Left renal cortex interstitium (tissue), 4 donors: ENCODE data around the gene CCDC12. TPM values are rescaled to one million over a fixed set of nuclear protein-coding genes. Genes with fewer than 3 reads are reported as not detected.

ENCODE experiments used
- DNase-seq, 4 donors: peaks; one replicate each; pipeline ENCODE4 v3.0.0-alpha.2; 2013; ENCODE audit warnings: low read depth in 4 of 4, low spot score in 2 of 4, missing footprints in 1 of 4
- polyA plus RNA-seq, 4 donors: library from polyadenylated mRNA; unstranded; fragments of 120-200 nt; gene quantifications; one replicate each; pipeline ENCODE4 v1.2.1, GENCODE V29; 2013; ENCODE audit not compliant: insufficient read length in 4 of 4

The CCDC12 gene
- polyA plus RNA-seq, 4 donors = 52.4 to 67.5 (median 57.7) TPM

DNA sequence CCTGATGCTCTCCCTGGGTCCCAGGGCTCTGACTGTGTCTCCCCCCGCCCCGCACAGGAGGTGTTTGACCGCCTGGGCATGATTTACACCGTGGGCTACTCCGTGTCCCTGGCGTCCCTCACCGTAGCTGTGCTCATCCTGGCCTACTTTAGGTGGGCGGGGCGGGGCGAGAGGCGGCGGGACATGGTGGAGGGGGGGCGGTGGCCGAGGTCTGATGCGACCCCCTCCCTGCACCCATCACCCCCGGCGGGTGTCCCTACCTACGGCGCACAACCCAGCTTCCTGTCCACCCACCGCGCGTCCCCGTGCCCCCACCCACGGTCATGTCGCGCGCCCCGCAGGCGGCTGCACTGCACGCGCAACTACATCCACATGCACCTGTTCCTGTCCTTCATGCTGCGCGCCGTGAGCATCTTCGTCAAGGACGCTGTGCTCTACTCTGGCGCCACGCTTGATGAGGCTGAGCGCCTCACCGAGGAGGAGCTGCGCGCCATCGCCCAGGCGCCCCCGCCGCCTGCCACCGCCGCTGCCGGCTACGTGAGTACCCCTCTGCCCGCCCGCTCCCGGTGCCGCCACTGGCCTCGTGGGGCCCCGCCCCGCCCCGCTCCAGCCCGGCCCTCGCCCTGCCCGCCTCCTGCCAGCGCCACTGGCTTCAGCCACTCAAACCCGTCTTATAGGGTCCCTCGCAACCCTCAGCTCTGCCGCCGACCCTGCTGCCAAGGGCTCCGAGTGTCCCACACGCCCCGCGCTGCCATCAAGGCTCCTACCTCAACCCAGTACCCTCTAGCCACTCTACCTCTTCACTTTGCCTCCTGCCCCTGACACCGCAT is 78.0 kb downstream of the CCDC12 start:
- DNase-seq = no peak

DNA sequence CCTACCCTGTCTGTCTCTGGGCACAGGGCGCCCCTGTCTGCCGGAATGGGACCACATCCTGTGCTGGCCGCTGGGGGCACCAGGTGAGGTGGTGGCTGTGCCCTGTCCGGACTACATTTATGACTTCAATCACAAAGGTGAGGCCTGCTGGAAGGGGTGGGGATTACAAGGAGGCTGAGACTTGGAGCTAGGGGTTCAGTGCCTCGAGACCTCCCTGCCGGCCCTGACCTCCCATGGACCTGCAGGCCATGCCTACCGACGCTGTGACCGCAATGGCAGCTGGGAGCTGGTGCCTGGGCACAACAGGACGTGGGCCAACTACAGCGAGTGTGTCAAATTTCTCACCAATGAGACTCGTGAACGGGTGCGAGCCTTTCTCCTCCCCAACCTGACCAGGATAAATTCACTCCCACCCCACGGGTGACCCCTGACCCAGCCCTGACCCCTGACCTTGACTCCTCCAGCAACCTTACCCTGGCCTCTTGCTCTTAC is 78.7 kb downstream of the CCDC12 start:
- no peak for DNase-seq

DNA sequence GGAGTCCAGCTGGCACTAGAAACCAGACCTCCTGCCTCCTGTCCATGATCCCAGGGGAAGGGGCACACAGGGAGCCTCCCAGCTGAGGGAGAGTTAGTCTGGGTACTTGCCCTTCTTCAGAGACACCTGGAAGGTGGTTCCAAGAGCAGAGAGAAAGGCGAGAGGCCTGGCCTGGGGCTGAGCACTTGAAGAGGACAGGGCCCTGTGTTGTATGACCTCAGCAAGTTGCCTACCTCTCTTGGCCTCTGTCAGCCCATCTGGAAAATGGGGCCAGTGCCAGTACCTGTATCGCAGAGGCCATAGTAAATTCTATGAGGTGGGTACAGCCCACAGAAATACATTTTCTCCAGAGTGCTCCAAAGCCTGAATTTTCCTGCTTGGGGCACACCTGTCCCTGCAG is 79.5 kb downstream of the CCDC12 start:
- DNase-seq = no peak

DNA sequence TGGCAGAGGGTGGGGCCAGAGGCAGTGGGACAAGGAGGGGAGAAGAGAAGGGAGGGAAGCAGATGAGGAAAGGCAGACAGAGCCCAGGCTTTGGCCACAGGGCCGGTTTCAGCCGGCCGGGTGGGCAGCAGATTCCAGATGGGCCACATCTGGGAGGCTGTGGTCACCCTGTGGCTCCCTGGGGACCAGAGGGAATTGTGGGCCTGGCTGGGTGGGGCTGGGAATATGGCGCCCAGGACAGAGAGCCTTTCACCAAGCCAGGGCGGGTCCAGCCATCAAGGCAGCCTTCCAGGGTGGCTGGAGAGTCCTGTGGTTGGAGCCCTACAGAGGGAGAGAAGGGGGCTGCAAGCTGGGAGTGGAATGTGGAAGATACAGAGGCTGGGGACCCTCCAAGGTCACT is 80.2 kb downstream of the CCDC12 start:
- DNase-seq = no peak

DNA sequence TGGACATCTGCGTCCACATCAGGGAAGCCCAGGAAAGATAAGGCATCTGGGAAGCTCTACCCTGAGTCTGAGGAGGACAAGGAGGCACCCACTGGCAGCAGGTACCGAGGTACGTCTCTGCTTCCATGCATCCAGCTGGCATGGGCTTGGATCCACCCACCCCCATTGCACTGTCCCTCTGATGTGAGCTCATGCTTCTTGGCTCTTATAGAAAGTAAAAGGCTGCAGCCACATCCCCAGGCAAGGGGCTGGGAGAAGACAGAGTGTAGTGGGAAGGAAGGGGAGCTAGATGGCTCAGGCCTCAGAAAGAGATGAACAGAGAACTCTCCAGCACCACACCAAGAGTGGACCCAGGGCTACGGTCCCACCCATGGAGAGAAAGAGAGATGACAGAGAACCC is 80.8 kb downstream of the CCDC12 start:
- no peak for DNase-seq

DNA sequence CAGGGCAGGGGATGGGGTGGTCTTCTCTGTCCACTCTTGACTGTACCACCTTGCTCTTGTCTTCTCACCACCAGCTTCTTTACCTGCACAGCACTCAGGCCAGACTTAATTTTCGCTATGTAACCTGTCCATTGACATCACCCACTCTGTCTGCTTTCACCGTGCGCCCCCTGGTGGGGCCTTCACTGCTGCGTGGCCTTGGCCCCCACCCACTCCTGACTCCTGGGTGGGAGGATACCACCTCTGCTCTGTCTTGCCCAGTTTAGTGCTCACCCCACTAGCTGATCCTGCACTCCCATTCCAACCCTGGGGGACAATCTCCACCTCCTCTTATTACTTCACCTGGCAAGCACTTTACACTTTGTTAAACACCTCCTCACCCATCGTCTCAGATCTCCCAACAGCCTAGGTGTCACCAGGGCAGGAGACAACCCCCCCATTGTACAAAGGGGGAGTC is 81.3 kb downstream of the CCDC12 start:
- no peak for DNase-seq

DNA sequence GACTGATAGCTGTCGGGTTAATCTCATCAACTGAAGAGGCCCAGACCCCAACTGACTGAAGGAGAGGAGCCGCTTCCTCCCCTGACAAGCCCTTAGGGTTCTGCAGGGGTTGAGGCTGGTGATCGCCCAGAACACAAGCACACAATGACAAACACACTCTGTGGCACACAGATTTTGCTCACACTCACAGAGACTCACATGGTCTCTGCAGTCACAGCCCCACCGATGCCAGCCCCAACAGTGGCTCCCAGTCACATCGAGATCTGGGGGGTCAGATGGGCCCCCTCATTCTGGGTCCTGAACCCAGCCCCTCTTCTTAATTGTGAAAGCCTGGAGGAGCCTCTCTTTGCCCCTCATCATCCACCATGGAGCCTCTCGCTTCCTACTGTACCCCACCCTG is 82.3 kb downstream of the CCDC12 start:
- DNase-seq = no peak

DNA sequence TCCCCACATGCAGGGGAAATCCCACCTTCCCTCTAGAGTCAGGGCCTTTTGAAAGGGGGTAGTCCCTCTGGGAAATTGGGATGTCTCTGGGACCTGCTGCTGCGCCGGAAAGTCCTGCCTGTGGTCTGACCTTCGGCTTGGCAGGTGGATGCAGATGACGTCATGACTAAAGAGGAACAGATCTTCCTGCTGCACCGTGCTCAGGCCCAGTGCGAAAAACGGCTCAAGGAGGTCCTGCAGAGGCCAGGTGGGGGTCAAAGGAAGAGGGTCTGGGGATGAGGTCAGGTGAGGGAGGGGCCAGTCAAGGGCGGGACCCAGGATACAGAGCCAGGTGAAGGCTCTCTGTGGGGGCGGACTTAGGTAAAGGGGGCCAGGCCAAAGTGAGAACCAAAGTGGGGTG is 82.8 kb downstream of the CCDC12 start:
- DNase-seq = no peak

DNA sequence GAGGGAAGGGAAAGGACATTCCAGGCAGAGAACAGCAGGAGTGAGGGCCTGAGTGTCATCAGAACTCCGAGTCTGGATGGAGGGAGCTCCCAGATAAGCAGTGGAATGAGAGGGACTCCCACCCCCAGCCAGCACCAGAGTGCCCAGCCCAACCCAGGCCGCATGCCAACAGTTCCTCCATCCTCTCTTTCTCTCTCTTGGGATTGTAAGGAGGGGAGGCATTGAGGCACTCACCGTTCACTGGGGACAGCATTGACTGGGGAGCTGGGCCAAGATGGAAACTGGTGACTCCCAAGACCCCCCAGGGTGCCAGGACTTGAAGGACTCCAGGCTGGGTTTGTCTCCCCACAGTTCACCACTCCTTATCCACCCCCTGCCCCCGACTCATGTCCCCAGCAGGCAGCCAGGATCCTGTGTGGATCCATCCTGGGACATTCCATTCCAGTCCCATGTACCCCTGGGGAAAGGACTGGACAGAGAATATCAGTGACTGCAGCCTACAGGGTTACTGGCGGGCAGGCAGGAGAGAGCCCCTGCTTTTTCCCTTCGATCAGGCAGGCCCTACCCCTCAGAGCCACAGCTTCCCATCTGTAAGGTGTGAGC is 83.3 kb downstream of the CCDC12 start:
- DNase-seq = no peak

DNA sequence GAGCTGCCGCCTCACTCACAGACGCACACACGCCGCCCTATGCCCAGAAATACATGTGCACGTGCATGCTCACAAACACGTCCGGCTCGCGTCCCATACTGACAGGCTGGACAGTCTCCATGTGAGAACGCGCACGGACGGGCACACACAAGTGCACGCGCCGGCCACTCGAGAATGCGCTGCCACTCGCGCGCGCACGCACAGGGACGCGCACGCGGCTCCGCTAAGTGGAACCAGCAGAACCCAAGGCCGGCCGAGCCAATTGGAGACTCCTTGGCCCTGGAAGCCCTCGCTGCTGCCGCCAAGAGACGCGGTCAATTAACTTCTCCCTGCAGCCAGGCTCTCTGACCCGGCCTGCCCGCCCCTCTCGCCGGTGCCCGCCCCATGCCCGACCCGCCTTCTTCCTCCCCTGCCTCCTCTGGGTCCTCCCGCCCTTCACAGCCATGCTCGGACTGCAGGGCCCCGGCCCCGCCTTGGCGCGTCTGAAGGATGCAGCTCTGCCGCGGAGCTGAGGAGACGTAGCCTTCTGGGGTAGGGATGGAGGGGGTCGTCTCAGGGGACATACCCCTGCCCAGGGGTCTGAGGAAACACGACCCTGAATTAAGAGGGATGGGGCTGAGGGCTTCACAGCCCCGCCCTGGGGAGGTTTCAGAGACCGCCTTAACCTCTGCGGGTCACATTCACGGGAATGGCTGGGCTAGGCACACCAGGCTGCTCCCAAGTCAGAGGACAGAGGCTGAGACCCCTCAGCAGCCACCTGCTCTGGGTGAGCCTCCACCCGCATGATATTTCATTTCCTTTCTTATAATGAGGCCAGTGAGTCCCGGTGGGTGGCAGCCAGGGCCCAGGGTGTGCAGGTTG is 84.0 kb downstream of the CCDC12 start:
- DNase-seq = no peak

DNA sequence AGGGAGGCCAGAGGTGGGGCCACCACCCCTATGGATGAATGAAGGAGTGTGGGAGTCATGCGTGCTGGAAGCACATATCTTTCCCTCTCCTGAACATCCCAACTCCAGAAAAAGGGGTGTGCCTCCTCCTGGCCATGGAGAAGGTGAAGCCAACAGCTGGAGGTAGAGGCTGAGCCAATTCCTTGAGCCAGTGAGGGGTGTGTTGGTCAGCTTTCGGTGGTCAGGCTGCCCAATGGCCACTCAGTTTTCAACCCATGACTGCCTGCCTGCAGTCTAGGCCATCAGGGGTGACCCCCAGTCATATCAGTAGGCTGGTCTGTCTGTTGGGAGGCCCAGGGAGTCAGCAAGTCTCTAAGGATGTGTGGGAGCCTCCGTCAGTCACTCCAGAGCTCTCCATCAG is 85.4 kb downstream of the CCDC12 start:
- DNase-seq = no peak

DNA sequence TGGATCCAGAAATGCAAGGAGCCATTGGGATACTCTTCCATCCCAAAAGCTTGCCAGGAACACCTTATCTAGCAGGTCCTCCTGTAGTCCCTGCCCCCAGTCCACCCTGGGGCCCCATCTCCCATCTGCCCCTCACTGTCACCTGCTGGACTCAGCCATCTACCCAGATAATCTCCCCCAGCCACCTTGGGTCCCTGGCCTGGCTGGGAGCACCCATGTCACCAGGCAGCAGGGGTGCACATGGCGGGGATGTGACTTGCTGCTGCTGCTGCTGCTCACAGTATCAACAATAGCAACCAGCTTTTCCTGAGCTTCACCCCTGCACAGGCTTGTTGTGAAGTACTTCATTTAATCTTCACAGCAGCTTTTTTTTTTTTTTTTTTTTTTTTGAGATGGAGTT is 86.4 kb downstream of the CCDC12 start:
- DNase-seq = no peak

DNA sequence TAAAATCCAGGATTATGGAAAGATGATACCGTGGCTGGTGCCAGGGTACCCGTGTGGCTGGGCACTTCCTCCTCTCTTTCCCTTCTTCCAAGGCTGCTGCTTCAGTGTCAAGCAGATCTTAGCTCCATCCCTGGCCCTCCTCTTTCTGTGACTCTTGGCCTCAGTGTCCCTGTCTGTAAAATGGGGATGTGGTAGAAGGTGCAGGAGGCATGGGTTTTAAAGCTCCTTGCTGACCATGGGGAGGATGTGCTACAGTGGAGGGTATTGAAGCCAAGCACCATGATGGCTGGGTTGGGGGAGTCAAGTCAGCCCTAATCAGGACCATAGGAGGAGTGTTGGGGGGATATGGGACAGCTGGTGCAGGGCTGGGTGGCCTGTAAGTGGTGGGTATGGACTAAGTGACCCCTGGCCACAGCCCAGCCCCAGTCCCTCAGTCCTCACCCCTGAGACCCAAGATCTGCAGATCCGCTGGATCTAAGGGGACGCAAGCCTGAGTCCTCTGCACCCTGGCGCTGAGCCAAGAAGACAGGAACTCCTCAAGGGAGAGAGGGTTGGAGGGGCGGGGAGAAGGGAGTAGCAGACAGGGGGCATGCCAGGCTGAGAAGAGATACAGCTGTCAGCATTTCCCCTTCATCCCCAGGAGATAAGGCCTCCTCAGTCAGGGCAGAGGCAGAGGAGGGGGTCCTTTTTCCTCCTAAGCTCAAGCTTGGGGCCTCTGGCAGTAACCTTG is 87.0 kb downstream of the CCDC12 start:
- DNase-seq = no peak

DNA sequence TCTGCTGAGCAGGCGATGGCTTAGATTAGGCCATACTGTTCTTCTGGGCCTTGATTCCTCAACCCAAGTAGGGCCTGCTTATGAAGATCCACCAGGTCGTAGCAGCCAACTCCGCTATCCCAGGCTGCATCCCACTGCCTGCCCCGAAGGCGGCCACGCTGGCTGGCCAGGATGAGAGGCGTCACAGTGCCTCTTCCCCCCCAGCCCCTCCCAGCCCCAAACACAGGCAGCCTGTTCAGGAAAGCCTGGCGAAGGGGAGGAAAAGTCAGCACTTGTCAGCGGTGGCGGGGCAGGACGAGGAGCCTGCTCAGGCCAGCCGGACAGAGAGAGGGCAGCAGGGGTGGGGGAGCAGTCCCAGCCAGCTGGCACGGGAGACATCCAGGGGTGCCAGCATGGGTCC is 87.8 kb downstream of the CCDC12 start:
- no peak for DNase-seq

DNA sequence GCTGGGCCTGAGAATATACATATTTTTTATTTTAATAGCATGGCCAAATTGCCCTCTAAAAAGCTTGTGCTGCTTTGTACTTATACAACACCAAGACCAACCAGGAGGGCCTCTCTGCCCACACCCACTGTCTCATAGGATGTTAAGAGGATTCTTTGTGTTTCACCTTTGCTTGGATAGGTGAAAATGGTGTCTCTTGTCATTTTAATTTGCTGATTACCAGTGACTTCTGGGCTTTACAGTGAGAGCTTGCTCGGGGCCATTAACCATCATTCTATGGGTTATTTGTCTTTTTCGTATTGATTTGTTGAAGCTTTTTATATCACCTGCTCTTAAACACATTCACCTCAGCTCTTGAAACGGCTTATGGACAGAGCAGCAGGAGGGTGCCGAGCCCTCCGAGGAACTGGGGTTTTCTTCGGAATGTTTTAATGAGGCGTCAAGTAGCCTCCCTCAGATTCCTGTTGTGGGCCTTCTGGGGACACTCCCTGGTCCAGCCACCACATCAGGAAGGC is 88.5 kb downstream of the CCDC12 start:
- no peak for DNase-seq

DNA sequence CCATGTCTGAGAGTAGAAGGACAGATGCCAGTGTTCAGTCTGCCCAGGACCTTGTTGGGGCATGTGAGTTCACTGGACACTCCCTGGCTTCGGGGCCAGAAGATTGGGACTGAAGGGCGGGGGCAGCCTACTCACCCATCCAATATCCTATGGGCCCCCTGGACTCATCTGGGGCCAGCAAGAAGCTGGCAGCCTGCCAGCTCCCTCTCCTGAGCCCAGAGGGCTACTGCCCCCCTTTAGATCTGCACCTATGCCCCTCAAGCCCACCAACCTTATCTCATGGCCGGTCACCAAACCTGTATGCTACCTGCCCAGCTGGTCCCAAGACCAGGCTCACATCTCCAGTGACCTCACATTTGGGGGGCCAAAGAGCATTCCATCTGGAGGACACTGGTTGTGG is 90.9 kb downstream of the CCDC12 start:
- DNase-seq = no peak

DNA sequence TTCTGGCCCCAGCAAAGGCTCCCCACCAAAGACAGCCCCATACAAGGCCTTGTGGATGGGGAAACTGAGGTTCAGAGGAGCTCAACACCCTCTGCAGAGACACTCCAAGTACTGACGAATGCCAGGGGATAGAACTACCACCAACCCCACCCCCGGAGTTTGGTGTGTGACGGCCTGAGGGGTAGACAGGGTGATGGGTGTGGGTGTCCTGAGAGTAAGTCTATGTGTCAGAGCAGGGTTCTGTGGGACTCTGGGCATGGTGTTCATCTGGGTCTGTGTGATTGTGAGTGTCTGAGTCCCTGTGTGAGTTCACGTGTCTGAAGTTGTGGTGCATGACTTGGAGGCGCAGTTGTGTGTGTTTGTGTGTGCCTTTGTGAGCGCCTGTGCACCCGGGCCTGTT is 91.6 kb downstream of the CCDC12 start:
- DNase-seq = no peak

DNA sequence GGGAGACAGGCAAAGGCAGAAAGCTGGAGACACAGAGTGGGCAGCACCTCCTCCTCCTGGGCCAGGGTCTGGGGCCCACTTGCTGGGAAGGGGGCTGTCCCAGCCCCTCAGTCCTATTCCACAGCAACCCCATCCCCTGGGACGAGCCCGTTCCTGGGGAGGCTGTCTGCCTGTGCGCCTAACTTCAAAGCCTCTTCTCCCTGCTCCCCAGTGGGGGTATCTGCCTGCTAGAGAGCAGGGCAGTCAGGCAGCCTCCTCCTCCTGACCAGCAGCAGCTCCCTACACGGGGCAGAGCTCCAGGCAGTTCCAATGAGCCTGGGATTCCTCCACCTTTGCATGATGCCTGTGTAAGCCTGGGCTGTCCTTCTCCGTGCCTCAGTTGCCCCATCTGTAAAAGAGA is 92.1 kb downstream of the CCDC12 start:
- DNase-seq = no peak

DNA sequence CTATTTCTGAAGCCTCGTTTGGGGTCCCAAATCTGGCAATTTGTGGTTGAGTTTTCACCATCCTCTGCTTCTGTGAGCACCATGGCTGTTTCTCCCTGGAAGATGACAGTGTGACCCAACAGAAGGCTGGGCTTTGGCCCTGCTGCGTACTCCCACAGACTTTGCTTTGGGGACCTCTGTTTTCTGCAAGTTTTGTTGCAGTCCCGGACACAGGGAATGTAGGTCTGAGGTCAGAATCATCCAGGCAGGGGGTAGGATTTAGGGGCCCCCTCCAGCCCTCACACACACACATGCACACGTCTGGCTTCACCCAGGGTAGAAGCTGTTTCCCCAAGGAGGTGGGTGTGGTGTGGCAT is 92.7 kb downstream of the CCDC12 start:
- no peak for DNase-seq

DNA sequence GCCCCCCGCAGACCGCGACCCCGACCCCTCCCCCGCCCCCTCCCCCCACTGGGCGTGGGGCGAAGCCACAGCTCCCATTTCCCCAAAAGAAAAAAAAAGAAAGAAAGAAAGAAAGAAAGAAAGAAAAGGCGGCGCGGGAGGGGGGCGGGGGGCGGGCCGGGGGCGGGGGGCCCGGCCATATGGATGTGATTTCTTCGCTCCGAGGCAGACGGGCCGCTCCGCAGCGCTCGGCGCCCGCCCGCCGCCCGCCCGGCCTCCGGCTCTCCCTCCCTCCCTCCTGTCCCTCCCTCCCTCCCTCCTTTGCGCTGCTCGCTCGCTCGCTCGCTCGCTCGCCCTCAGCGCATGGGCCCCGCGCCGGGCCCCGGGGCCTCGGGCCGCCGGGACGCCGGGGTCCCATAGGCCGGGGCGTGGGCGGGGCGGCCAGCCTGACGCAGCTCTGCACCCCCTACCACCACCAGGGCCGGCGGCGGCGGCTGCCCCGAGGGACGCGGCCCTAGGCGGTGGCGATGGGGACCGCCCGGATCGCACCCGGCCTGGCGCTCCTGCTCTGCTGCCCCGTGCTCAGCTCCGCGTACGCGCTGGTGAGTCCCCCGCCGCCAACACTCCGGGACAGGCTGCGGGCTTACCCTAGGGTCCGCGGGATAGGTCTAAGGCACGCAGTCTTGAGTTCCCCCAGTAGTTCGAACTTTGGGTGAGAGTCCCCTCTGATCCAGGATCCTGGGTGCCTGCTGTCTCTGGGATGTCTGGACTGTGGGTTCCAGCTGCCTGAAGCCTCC is 93.3 kb downstream of the CCDC12 start:
- no peak for DNase-seq
